WERI-Rb-1 (cell line): ENCODE results near the gene DPH7.

ENCODE experiments used
- DNase-seq: peaks from one replicate; pipeline ENCODE4 v3.0.0-alpha.2; 2020
- H3K27ac ChIP-seq: fragments of 250-450 bp; sonication (Bioruptor Pico); 2 replicates; pipeline ENCODE4 v1.5.1; 2020; ENCODE audit warnings: mild to moderate bottlenecking, moderate library complexity
- H3K27me3 ChIP-seq: fragments of 250-450 bp; sonication (Bioruptor Pico); 2 replicates; pipeline ENCODE4 v1.5.1; 2021; ENCODE audit warnings: mild to moderate bottlenecking, low read depth, moderate library complexity; ENCODE audit not compliant: insufficient read depth, severe bottlenecking
- H3K36me3 ChIP-seq: fragments of 250-450 bp; sonication (Bioruptor Pico); 2 replicates; pipeline ENCODE4 v1.5.1; 2020; ENCODE audit warnings: mild to moderate bottlenecking, moderate library complexity
- H3K4me3 ChIP-seq: 2 replicates; pipeline ENCODE4 v1.5.1; 2011; ENCODE audit warnings: low read depth, mild to moderate bottlenecking, control low read depth, low read length
- H3K9me3 ChIP-seq: fragments of 250-450 bp; sonication (Bioruptor Pico); 2 replicates; pipeline ENCODE4 v1.5.1; 2021; ENCODE audit warnings: mild to moderate bottlenecking, moderate library complexity; ENCODE audit not compliant: severe bottlenecking
- CTCF ChIP-seq: IDR thresholded peaks from 2 replicates; pipeline ENCODE4 v1.5.1; 2011; ENCODE audit warnings: low read depth, mild to moderate bottlenecking, control low read depth, inconsistent platforms, low read length

The DPH7 gene

GRCh38 chr9:137580954-137581322 is 2.2 kb upstream of the DPH7 start:
- no peak for TF ChIP-seq CTCF
- Histone ChIP-seq H3K27me3 (no peaks in the 10 kb centered on the region), H3K4me3 (no peak overlapping the region), H3K36me3 (peaks cover 69% of the 10 kb centered on the region), H3K9me3 (no peaks in the 10 kb centered on the region), H3K27ac (no peak overlapping the region)
- no peak for DNase-seq

GRCh38 chr9:137580209-137580953 is 1.7 kb upstream of the DPH7 start:
- H3K36me3 ChIP-seq = peaks cover 69% of the 10 kb centered on the region
- no peak overlapping the region for H3K4me3 ChIP-seq
- TF ChIP-seq CTCF = no peak
- H3K27me3 ChIP-seq = no peaks in the 10 kb centered on the region
- H3K9me3 ChIP-seq = no peaks in the 10 kb centered on the region
- no peak for DNase-seq
- H3K27ac ChIP-seq = no peak overlapping the region

- Histone ChIP-seq H3K4me3 (peak overlapping the region; percentile 32), H3K27ac (peak overlapping the region; percentile 95), H3K36me3 (peaks cover 68% of the 10 kb centered on the region)
These were observed 507 bp upstream of the DPH7 start for GRCh38 chr9:137579259-137579604.

GRCh38 chr9:137575716-137576411 is 2.9 kb downstream of the DPH7 start:
- no peaks in the 10 kb centered on the region for H3K27me3 ChIP-seq
- H3K9me3 ChIP-seq = no peaks in the 10 kb centered on the region
- peaks cover 56% of the 10 kb centered on the region for H3K36me3 ChIP-seq
- H3K4me3 ChIP-seq = no peak overlapping the region
- TF ChIP-seq CTCF = no peak
- no peak for DNase-seq
- H3K27ac ChIP-seq = no peak overlapping the region

More at GRCh38 chr9:137579259-137579604, 507 bp upstream of the DPH7 start:
- DNase-seq = no peak
- H3K27me3 ChIP-seq = no peaks in the 10 kb centered on the region
- no peaks in the 10 kb centered on the region for H3K9me3 ChIP-seq
- TF ChIP-seq CTCF = no peak

- no peaks in the 10 kb centered on the region for H3K27me3 ChIP-seq
- H3K4me3 ChIP-seq = no peak overlapping the region
- no peaks in the 10 kb centered on the region for H3K9me3 ChIP-seq
- H3K36me3 ChIP-seq = peaks cover 61% of the 10 kb centered on the region
- no peak for TF ChIP-seq CTCF
- DNase-seq = no peak
- no peak overlapping the region for H3K27ac ChIP-seq
These were observed 3.4 kb downstream of the DPH7 start for GRCh38 chr9:137575364-137575715.
